Cardiac fibroblast (primary cell): ENCODE data around the gene ARFGEF2.
A peak's percentile ranks its signal among the peaks of the same experiment; 100 is the strongest.

Experiments used
- DNase-seq, 2 donors: peaks; one replicate each; pipeline versions ENCODE4 v3.0.0 to v3.0.0-alpha.2; 2010; ENCODE audit warnings: low read depth in 2 of 2
- H3K4me3 ChIP-seq, 2 donors: replicated peaks in 1 of 2; 1 replicate in 1 of 2; 2 replicates in 1 of 2; pipeline ENCODE4 v1.5.1; 2011; ENCODE audit warnings: low read depth in 2 of 2, low read length in 2 of 2, mild to moderate bottlenecking in 2 of 2, moderate library complexity in 1 of 2
- CTCF ChIP-seq: IDR thresholded peaks from one replicate; pipeline ENCODE4 v1.5.1; 2011; ENCODE audit warnings: low read depth, mild to moderate bottlenecking, low read length, inconsistent platforms

The ARFGEF2 gene

GRCh38 chr20:49037962-49038387 is 116.5 kb downstream of the ARFGEF2 start:
- no peak for TF ChIP-seq CTCF
- DNase-seq: peak; percentile 6 to 30
- H3K4me3 ChIP-seq: no peak overlapping the region

- DNase-seq: no peak
- no peak for TF ChIP-seq CTCF
- H3K4me3 ChIP-seq: no peak overlapping the region
These were observed 118.3 kb downstream of the ARFGEF2 start for GRCh38 chr20:49039854-49040253.

GRCh38 chr20:49043000-49043399 is 121.5 kb downstream of the ARFGEF2 start:
- no peak for DNase-seq
- no peak overlapping the region for H3K4me3 ChIP-seq
- TF ChIP-seq CTCF: no peak

GRCh38 chr20:49045440-49046086 is 124.1 kb downstream of the ARFGEF2 start:
- no peak for TF ChIP-seq CTCF
- peak; percentile 7 to 9 for DNase-seq
- H3K4me3 ChIP-seq: peak overlapping the region; percentile 100

- peak within 1 kb of the TSS; percentile 100 for H3K4me3 ChIP-seq
- TF ChIP-seq CTCF: no peak
These were observed 124.8 kb downstream of the ARFGEF2 start, which contains the start of gene CSE1L for GRCh38 chr20:49046087-49046900. TSS of gene CSE1L (plus strand) at chr20:49046312. CDS start at chr20:49058464, 12,152 bp downstream.

GRCh38 chr20:49052334-49052733 is 130.8 kb downstream of the ARFGEF2 start:
- no peak for TF ChIP-seq CTCF
- H3K4me3 ChIP-seq: no peak overlapping the region
- no peak for DNase-seq

More at GRCh38 chr20:49046087-49046900, 124.8 kb downstream of the ARFGEF2 start, which contains the start of gene CSE1L:
- peak; percentile 97 for DNase-seq
